Measurements from ENCODE around the gene BRD3. TPM values are rescaled to one million over a fixed set of nuclear protein-coding genes. Genes with fewer than 3 reads are reported as not detected.
A peak's percentile ranks its signal among the peaks of the same experiment; 100 is the strongest.

The BRD3 gene
- total RNA-seq, 2 experiments from 2014 or later: 3.1 to 16.3 TPM

GRCh38 chr9:134025606-134026541 is 42.0 kb downstream of the BRD3 start:
- Histone ChIP-seq H3K9me3 (ENCODE audit: low read length) (no peaks in the 10 kb centered on the region), H3K79me2 (ENCODE audit: insufficient read depth, low read depth, low read length) (no peaks in the 10 kb centered on the region), H3K36me3 (ENCODE audit: insufficient read depth, low read length) (peaks cover 8% of the 10 kb centered on the region; the same call in 1 of the 2 replicates), H4K20me1 (ENCODE audit: insufficient read depth, low read length) (no peaks in the 10 kb centered on the region), H2AFZ (ENCODE audit: low read length) (peak overlapping the region; percentile 69), H3K4me1 (ENCODE audit: insufficient read depth, low read length, poor library complexity, severe bottlenecking) (peaks cover 12% of the 10 kb centered on the region), H3K4me2 (ENCODE audit: low read length) (peak overlapping the region; percentile 73), H3K4me3 (ENCODE audit: low read depth, low read length, poor library complexity, severe bottlenecking) (peak overlapping the region; percentile 83), H3K9me2 (ENCODE audit: insufficient read depth, low read length) (no peaks in the 10 kb centered on the region), H3K27ac (ENCODE audit: low read depth, low read length, poor library complexity, severe bottlenecking) (peak overlapping the region; percentile 54)
- ChIA-PET POLR2A (interaction anchor here (0.6 to 1.2 kb wide), 5 partner anchors 20 to 222 kb away, joined by 3 to 6 read pairs (median 4); no protein-coding TSS in a partner anchor), CTCF (ENCODE audit: unreplicated experiment) (interaction anchor here (1.6 kb wide), 1 partner anchor 31 kb away, joined by 8 read pairs; no protein-coding TSS in a partner anchor)
- TF ChIP-seq EZH2phosphoT487 (IDR thresholded peaks at IDR 0.05; ENCODE audit: borderline replicate concordance, low read depth, low read length): no peak
- TF ChIP-seq CTCF (conservative IDR thresholded peaks at IDR 0.05; ENCODE audit: low read length): peak; percentile 56
- no TSS peak for BruUV-seq (replicated peaks)
- intact Hi-C loops (cut with micrococcal nuclease; ENCODE audit: unreplicated experiment): loop anchor here (5.0 kb wide), 2 partner anchors 41 to 111 kb away; partner anchors contain the start of genes BRD3 and WDR5
- peak; percentile 65 for DNase-seq (ENCODE audit: low spot score)

GRCh38 chr9:134024828-134025605 is 42.8 kb downstream of the BRD3 start, which contains the start of gene BRD3OS:
BRD3OS (plus strand) TSS chr9:134025481; CDS start chr9:134026748, 1,267 bp downstream.
- peak within 1 kb of the TSS; percentile 73 for H3K4me2 ChIP-seq (ENCODE audit: low read length)
- peak within 1 kb of the TSS; percentile 69 for H2AFZ ChIP-seq (ENCODE audit: low read length)
- POLR2A ChIA-PET: interaction anchor here (0.6 to 1.2 kb wide), 8 partner anchors 21 to 298 kb away, joined by 3 to 6 read pairs (median 4); no protein-coding TSS in a partner anchor
- peaks cover 8% of the 10 kb centered on the region; the same call in 1 of the 2 replicates for H3K36me3 ChIP-seq (ENCODE audit: insufficient read depth, low read length)
- CTCF ChIA-PET (ENCODE audit: unreplicated experiment): interaction anchor here (0.6 to 1.6 kb wide), 5 partner anchors 26 to 1506 kb away, joined by 3 to 8 read pairs (median 3); no protein-coding TSS in a partner anchor
- no peaks in the 10 kb centered on the region for H3K9me3 ChIP-seq (ENCODE audit: low read length)
- peak within 1 kb of the TSS; percentile 83 for H3K4me3 ChIP-seq (ENCODE audit: low read depth, low read length, poor library complexity, severe bottlenecking)
- no peaks in the 10 kb centered on the region for H3K79me2 ChIP-seq (ENCODE audit: insufficient read depth, low read depth, low read length)
- no peaks in the 10 kb centered on the region for H3K9me2 ChIP-seq (ENCODE audit: insufficient read depth, low read length)
- peak within 1 kb of the TSS; percentile 54 for H3K27ac ChIP-seq (ENCODE audit: low read depth, low read length, poor library complexity, severe bottlenecking)
- intact Hi-C loops (cut with micrococcal nuclease; ENCODE audit: unreplicated experiment): loop anchor here (5.0 kb wide), 2 partner anchors 42 to 112 kb away; partner anchors contain the start of genes BRD3 and WDR5
- TF ChIP-seq CTCF (conservative IDR thresholded peaks at IDR 0.05; ENCODE audit: low read length) (no peak), EZH2phosphoT487 (IDR thresholded peaks at IDR 0.05; ENCODE audit: borderline replicate concordance, low read depth, low read length) (no peak)
- H4K20me1 ChIP-seq (ENCODE audit: insufficient read depth, low read length): no peaks in the 10 kb centered on the region
- no TSS peak for BruUV-seq (replicated peaks)
- peaks cover 12% of the 10 kb centered on the region for H3K4me1 ChIP-seq (ENCODE audit: insufficient read depth, low read length, poor library complexity, severe bottlenecking)
- DNase-seq (ENCODE audit: low spot score): peak; percentile 98
